GM19395 (cell line): Measurements from ENCODE around the gene LNX2.

ENCODE experiments used
- ATAC-seq: cut with Tn5 transposase; IDR thresholded peaks from one replicate; pipeline ENCODE4 v1.9.1; 2021; ENCODE audit warnings: mild to moderate bottlenecking, moderate library complexity; ENCODE audit not compliant: unreplicated experiment

Gene LNX2

DNA sequence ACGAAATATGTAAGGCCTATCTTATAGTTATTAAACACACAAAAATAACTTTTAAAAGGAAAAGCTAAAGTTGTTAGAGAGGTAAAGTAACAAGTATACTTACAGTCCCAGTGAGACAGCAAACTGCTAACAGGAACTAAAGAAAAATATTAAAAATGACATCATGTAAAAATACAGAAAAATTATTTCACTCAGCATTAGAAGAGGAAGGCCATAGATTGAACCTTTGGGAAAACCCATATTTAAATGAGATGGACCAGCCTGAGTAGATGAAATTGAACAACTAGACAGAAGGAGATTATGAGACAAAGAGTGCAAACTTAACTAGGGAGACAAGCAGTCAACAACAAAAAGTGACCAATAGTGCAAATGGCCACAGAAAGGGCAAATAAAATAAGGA, 49.4 kb downstream of the LNX2 start:
- no peak for ATAC-seq

DNA sequence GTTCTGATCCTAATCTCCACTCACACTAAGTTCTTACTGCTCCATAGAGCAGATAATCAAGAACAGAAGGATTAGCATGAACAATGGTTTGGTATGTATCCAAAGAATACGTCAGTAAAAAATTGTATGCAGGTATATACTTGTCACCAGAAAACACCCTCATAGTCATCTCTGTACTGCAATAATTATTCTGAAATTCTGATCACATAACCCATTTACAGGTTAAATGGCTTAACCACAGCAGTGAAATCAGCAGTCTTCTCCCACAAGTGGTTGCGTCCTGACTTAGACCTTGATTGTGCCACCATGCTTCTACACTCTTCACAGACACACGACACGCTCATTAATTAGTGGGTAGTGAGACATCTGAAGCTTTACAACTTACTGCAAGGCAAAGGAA, 50.9 kb downstream of the LNX2 start:
- ATAC-seq = no peak

GRCh38 chr13:27565818-27566217, 54.5 kb downstream of the LNX2 start:
- no peak for ATAC-seq

- ATAC-seq = no peak
These were observed 57.9 kb downstream of the LNX2 start for GRCh38 chr13:27562457-27562856.

DNA sequence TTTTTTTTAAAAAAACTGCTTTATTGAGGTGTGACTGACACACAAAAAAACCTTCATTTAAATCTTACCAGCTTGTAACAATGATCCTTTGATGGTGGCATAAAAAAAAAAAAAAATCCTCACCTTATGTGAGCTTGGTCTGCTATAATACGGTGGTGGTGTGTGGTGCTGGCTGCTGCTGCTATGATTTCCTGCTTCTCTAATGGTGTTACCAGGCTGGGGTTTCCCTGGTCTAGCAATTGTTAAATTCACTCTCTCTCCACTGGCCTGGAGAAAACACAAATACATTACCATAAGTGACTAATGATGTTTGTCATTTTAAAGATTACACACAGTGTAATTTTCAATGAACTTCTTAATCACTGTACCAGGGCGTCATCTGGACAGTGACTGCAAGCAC, 60.6 kb downstream of the LNX2 start:
- no peak for ATAC-seq

- no peak for ATAC-seq
These were observed 64.2 kb downstream of the LNX2 start for GRCh38 chr13:27556109-27556508.

- no peak for ATAC-seq
These were observed 68.8 kb downstream of the LNX2 start for GRCh38 chr13:27551562-27551961.

DNA sequence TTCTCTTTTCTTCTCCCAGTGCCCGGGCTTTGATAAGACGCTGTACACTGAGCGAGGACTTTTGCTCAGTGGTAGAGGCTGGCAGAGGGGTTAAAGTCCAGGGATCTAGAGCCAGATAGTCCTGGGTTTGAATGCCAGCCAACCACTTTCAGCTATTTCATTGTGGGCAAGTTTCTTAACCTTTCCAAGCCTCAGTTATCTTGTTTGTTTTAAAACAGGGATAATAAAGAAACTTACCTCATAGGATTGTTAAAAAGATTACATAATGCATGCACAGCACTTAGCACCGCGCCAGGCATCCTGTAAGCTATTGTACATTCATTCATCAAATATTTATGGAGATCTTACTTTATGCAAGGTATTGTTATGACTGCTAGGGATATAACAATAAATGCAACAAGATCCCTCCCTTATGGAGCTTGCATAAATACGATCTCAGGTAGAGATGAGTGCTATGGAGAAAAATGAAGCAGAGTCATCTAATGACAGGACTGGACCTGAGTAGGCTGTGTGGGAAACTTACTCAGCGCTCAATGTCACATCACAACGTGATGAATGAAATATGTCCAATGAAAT, 70.8 kb downstream of the LNX2 start:
- no peak for ATAC-seq

DNA sequence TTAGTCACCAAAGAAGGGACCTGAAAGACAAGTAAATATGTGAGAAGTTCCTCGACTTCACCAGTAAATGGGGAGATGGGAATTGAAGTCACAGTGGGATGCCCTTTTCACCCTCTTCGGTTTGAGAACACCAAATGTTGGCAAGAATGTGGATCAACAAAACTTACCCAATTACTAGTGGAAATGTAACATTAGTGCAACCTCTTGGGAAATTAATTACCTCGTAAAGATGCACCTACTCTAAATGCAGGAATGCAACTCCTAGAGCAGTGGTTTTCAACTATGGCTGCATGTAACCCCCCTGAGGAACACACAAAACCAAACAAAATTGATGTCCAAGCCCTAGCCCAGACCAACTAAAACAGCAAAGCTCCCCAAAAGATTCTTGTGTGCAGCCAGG, 78.1 kb downstream of the LNX2 start:
- ATAC-seq = no peak

DNA sequence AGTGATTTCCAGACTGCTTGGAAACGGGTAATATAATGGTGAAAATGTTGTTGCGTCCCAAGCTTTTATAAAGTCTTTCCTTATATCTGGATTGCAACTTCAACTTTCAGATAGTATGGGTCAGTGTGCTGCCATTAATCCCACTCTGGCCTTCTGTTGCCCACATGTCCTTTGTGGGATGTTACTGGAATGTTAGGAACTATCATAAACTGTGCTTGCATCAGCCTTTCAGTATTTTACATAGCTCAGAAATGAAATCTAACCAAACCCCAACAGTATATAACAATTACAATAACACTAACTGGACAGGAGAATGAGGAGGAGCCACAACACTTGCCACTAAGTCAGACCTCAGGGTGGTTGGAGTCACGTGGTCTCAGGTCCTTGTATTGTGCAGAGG, 78.9 kb downstream of the LNX2 start:
- no peak for ATAC-seq

- no peak for ATAC-seq
These were observed 83.8 kb downstream of the LNX2 start for GRCh38 chr13:27536361-27537101.

GRCh38 chr13:27535546-27535945, 84.8 kb downstream of the LNX2 start:
- no peak for ATAC-seq

GRCh38 chr13:27534981-27535380, 85.3 kb downstream of the LNX2 start:
- ATAC-seq = no peak

- ATAC-seq = no peak
These were observed 86.0 kb downstream of the LNX2 start for GRCh38 chr13:27534108-27534980.

DNA sequence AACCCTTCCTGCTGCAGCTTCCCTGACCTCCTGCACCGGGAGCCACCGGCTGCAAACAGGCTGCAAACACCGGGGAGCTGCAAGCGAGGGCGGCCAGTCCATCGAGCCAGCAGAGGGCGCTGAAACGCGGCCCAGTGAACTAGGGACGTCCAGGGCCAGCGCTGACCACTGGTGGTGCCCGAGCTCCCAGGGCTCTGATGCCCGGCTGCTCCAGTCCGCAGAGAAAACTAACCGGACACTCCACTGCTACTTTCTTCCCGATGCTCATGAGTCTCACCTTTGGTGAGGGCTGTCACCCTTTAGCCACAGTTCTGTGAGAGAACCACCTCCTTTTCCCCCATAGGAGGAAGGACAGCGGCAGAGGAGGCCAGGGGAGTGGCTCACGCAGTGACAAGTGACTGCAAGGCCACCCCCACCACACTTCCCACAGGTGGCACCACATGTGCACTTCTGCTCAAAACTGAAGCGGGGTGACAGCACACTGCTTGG, 87.1 kb downstream of the LNX2 start:
- ATAC-seq = no peak

DNA sequence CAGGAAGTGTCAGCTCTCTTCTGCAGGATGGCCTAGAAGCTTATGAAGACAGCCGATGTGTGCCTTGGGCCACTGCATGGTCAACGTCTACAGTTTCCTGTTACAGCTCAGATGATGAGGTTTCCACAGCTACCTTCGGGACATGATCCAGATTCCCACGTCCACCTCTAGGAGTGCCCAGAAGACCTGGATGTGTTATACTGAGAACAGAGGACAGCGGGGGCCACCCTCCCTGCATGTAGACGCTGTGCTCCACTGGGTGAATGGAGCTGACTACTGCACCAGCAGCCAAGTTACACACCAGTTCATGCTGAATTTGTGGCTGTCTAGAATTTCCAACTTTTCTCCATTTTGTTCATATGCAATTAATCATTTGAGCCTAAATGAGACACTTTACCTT, 91.4 kb downstream of the LNX2 start:
- no peak for ATAC-seq

- ATAC-seq = no peak
These were observed 93.8 kb downstream of the LNX2 start for GRCh38 chr13:27526516-27526915.

DNA sequence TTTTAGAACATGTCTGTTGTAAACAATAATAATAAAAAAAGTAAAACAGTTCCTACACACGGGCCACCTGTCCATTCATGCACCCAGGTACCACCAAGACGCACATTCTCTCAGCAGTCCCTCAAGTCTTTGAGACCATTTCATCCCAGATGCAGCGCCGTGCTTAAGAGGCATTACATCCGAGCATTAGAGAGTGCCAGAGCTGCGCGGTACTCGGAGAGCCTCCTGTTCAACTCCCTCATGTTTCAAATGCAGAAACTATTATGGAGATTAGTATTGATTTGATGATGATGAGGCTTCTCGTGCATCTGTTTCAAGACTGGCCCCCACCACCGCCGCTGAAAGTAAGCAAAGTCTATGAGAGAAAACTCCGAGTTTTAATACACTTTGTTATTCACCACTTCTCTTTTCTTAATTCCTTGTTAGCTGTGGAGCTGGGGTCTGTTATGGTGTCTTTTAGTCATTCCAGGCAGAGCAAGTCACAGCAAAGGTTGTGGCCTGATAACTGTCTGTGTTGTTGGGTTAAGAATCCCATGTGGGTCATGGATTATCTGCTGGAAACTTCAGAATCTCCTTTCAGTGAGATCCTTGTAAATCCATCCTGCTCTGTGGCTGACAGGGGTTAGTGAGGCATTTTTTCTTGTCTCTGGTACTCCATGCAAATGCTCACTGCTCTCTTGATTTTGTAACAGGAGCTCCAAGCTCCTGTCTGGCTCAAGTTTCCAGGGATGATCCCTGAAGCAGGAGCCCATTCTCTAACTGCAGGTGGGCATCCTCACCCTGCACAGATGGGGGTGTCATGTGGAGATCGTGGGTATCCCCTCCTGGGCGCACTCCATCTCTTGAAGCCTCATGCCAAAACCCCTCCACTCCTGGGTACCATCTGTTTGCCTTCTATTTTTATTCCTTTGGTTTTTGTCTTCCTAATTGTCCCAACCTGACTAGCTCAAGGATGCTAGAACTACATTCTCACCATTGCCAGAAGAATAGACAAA, 95.1 kb downstream of the LNX2 start:
- ATAC-seq = no peak

- ATAC-seq = no peak
These were observed 96.8 kb downstream of the LNX2 start for GRCh38 chr13:27523346-27524073.

DNA sequence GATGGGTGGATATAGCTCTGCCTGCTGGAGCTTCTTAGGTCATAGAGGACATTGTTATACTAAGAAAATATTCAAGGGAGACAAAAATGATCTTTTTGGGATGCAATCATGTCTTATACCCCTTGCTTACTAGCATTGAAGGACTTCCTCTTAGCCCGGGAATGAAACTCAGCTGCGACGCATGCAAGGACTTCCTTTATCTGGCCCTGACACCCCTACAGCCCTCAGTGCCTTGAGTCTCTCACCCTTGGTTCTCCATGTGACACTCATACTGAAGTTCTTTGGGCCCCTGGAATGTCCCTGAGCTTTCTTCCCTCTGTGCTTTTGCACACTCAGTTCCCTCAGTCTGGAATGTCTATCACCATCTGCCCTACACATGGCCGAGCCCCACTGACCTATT, 97.5 kb downstream of the LNX2 start:
- no peak for ATAC-seq
